Large intestine (tissue), 3 donors: Measurements from ENCODE around the gene STRBP. TPM values are rescaled to one million over a fixed set of nuclear protein-coding genes. Genes with fewer than 3 reads are reported as not detected.

Experiments
- DNase-seq, 2 donors: peaks; one replicate each; pipeline versions ENCODE4 v3.0.0 to v3.0.0-alpha.2; 2013
- H3K27ac ChIP-seq: one replicate; pipeline ENCODE4 v1.5.1; 2013; ENCODE audit warnings: low read length
- H3K27me3 ChIP-seq: 2 replicates; pipeline ENCODE4 v1.6.1; 2013; ENCODE audit warnings: low read length; ENCODE audit not compliant: control insufficient read depth, insufficient read depth
- H3K36me3 ChIP-seq: 2 replicates; pipeline ENCODE4 v1.6.1; 2013; ENCODE audit warnings: low read length; ENCODE audit not compliant: control insufficient read depth, insufficient read depth
- H3K4me1 ChIP-seq: one replicate; pipeline ENCODE4 v1.6.1; 2013; ENCODE audit warnings: low read length; ENCODE audit not compliant: control insufficient read depth, insufficient read depth
- H3K4me3 ChIP-seq: one replicate; pipeline ENCODE4 v1.5.1; 2013; ENCODE audit warnings: low read length
- H3K9me3 ChIP-seq: one replicate; pipeline ENCODE4 v1.6.1; 2013; ENCODE audit warnings: mild to moderate bottlenecking, low read depth, low read length, moderate library complexity; ENCODE audit not compliant: control insufficient read depth
- WGBS: methylation state at CpG from one replicate; pipeline ENCODE4 v1.1.5; 2013; ENCODE audit warnings: low lambda C conversion rate; ENCODE audit not compliant: insufficient coverage; 5-methylcytosine and 5-hydroxymethylcytosine counted together
- polyA plus RNA-seq: library from polyadenylated mRNA; unstranded; fragments of 120-200 nt; gene quantifications from one replicate; pipeline ENCODE4 v1.2.1, GENCODE V29; 2013

Gene STRBP
- polyA plus RNA-seq, 1 donor: 29.1 TPM

GRCh38 chr9:123120953-123121352 lies 147.4 kb downstream of the STRBP start:
- H3K27me3 ChIP-seq: no peaks in the 10 kb centered on the region
- no peaks in the 10 kb centered on the region for H3K9me3 ChIP-seq
- WGBS: no CpG with 5 or more reads among the region's 1 CpG
- H3K27ac ChIP-seq: peak overlapping the region; percentile 48
- no peak overlapping the region for H3K4me3 ChIP-seq
- H3K4me1 ChIP-seq: peaks cover 9% of the 10 kb centered on the region
- DNase-seq: no peak
- peaks cover 11% of the 10 kb centered on the region for H3K36me3 ChIP-seq

- Histone ChIP-seq H3K27ac (no peak overlapping the region), H3K27me3 (no peaks in the 10 kb centered on the region), H3K4me3 (no peak overlapping the region), H3K9me3 (no peaks in the 10 kb centered on the region), H3K4me1 (peaks cover 9% of the 10 kb centered on the region), H3K36me3 (peaks cover 17% of the 10 kb centered on the region)
- WGBS: no CpG with 5 or more reads among the region's 5 CpGs
- DNase-seq: no peak
Observed at GRCh38 chr9:123120131-123120530, 148.3 kb downstream of the STRBP start.

- Histone ChIP-seq H3K4me1 (peaks cover 9% of the 10 kb centered on the region), H3K27ac (no peak overlapping the region), H3K4me3 (no peak overlapping the region), H3K27me3 (no peaks in the 10 kb centered on the region), H3K9me3 (no peaks in the 10 kb centered on the region), H3K36me3 (peaks cover 21% of the 10 kb centered on the region)
- DNase-seq: no peak
- WGBS: 80% methylated on average over 1 of the region's 7 CpGs
Observed at GRCh38 chr9:123119566-123119965, 148.8 kb downstream of the STRBP start.

- Histone ChIP-seq H3K9me3 (peaks cover 4% of the 10 kb centered on the region), H3K4me1 (peaks cover 22% of the 10 kb centered on the region), H3K4me3 (no peak overlapping the region), H3K27me3 (no peaks in the 10 kb centered on the region), H3K27ac (no peak overlapping the region), H3K36me3 (peaks cover 19% of the 10 kb centered on the region)
- 100% methylated on average over 2 of the region's 6 CpGs for WGBS
- DNase-seq: no peak
Observed at GRCh38 chr9:123116036-123116435, 152.3 kb downstream of the STRBP start.

- peaks cover 4% of the 10 kb centered on the region for H3K9me3 ChIP-seq
- H3K36me3 ChIP-seq: peaks cover 24% of the 10 kb centered on the region
- DNase-seq: no peak
- no CpG with 5 or more reads among the region's 16 CpGs for WGBS
- H3K4me3 ChIP-seq: no peak overlapping the region
- no peaks in the 10 kb centered on the region for H3K27me3 ChIP-seq
- no peak overlapping the region for H3K27ac ChIP-seq
- H3K4me1 ChIP-seq: peaks cover 23% of the 10 kb centered on the region
Observed at GRCh38 chr9:123115146-123115913, 153.1 kb downstream of the STRBP start.

- Histone ChIP-seq H3K36me3 (peaks cover 37% of the 10 kb centered on the region), H3K27me3 (no peaks in the 10 kb centered on the region), H3K4me1 (peaks cover 38% of the 10 kb centered on the region), H3K9me3 (peaks cover 4% of the 10 kb centered on the region), H3K27ac (no peak overlapping the region), H3K4me3 (no peak overlapping the region)
- DNase-seq: no peak
- 69% methylated on average over 3 of the region's 7 CpGs for WGBS
Observed at GRCh38 chr9:123113185-123113584, 155.2 kb downstream of the STRBP start.

- peak; percentile 46 to 69 for DNase-seq
- H3K27me3 ChIP-seq: no peaks in the 10 kb centered on the region
- H3K27ac ChIP-seq: peak overlapping the region; percentile 64
- peaks cover 38% of the 10 kb centered on the region for H3K4me1 ChIP-seq
- peaks cover 46% of the 10 kb centered on the region for H3K36me3 ChIP-seq
- no CpG with 5 or more reads among the region's 43 CpGs for WGBS
- H3K4me3 ChIP-seq: no peak overlapping the region
- H3K9me3 ChIP-seq: peaks cover 4% of the 10 kb centered on the region
Observed at GRCh38 chr9:123112015-123112975, 156.1 kb downstream of the STRBP start.

- no CpG with 5 or more reads among the region's 8 CpGs for WGBS
- peak overlapping the region; percentile 64 for H3K27ac ChIP-seq
- peaks cover 52% of the 10 kb centered on the region for H3K36me3 ChIP-seq
- peaks cover 38% of the 10 kb centered on the region for H3K4me1 ChIP-seq
- H3K27me3 ChIP-seq: no peaks in the 10 kb centered on the region
- H3K4me3 ChIP-seq: no peak overlapping the region
- H3K9me3 ChIP-seq: peaks cover 4% of the 10 kb centered on the region
- peak in 1 of 2 donors; percentile 47 for DNase-seq
Observed at GRCh38 chr9:123111427-123112014, 156.9 kb downstream of the STRBP start.

- H3K36me3 ChIP-seq: peaks cover 45% of the 10 kb centered on the region
- no CpG with 5 or more reads among the region's 15 CpGs for WGBS
- peaks cover 4% of the 10 kb centered on the region for H3K9me3 ChIP-seq
- peaks cover 38% of the 10 kb centered on the region for H3K4me1 ChIP-seq
- peak overlapping the region; percentile 94 for H3K27ac ChIP-seq
- H3K27me3 ChIP-seq: no peaks in the 10 kb centered on the region
- DNase-seq: peak; percentile 92 to 96
- H3K4me3 ChIP-seq: no peak overlapping the region
Observed at GRCh38 chr9:123109540-123110279, 158.7 kb downstream of the STRBP start.
